ENCODE results near the gene ZKSCAN3.
"Not testable (repeated sequence)": the region's sequence is repeated elsewhere in the genome, so short reads cannot be mapped to it uniquely, and the experiment has no call there.

Gene ZKSCAN3

DNA sequence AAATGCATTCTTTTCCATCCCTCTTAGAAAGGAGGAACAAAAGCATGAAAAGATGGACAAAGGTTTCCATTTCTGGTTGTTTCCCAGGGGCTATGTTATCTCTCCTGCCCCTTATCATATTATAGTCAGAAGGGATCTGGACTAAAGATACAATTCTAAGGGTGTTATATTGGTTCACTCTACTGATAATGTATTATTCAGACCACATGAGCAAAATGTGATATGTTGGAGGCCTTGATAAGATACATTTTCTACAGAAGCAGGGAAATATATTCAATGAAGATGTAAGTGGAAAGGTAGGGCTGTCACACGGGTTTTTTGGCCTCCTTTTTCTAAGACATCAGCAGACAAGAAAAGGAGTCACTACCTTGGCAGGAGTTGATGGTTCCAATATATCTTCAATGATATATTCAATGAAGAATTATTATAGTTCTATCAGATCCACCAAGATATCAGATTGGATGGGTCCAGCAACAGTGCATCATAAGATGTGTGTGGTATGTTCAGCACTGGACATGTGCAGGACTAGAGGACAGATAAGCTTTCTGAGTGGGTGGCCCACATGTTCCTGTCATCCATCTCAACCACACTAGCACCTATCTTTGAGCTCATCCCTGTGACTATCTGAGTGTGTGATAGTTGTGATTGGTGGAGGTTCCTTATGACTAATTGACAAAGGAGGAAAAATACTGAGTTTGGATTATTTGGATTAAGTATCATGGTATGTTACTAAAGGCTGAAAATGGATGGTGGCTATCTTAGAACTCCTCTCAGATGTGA is 5.7 kb upstream of the ZKSCAN3 start:
- DNase-seq (ENCODE audit: low read depth in 2 of 2): no peak

GRCh38 chr6:28345201-28345600 is 4.5 kb upstream of the ZKSCAN3 start:
- no peak for DNase-seq (ENCODE audit: low read depth in 2 of 2)

GRCh38 chr6:28347119-28347518 is 2.6 kb upstream of the ZKSCAN3 start:
- no peak for DNase-seq (ENCODE audit: low read depth in 2 of 2)

DNA sequence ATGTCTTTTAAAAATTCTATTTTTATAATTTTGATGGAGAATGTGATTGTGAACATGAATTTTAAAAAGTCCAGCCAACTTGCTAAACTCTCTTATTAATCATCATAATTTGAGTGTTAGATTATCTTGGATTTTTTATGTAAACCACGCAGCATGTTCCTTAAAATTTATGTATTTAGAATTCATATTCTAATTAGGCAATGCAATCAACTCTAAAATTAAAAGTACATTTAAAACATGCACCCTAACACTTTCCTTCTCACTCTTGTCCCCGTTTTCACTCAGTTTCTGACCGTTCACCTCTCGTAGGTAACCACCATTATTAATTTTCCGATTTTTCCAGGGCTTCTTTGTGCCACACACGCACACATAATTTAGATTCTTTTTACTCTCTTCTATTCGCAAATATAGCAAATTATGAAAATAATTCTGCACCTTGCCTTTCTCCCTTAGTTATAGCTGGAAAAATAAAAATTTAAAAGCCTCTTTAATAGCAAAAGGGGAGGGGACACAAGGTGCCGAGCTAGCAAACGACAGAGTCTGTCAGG is 329 bp upstream of the ZKSCAN3 start:
- peak in 1 of 2 donors; percentile 78 for DNase-seq (ENCODE audit: low read depth in 2 of 2)

GRCh38 chr6:28351087-28351486 is 1.3 kb downstream of the ZKSCAN3 start:
- DNase-seq (ENCODE audit: low read depth in 2 of 2): no peak

DNA sequence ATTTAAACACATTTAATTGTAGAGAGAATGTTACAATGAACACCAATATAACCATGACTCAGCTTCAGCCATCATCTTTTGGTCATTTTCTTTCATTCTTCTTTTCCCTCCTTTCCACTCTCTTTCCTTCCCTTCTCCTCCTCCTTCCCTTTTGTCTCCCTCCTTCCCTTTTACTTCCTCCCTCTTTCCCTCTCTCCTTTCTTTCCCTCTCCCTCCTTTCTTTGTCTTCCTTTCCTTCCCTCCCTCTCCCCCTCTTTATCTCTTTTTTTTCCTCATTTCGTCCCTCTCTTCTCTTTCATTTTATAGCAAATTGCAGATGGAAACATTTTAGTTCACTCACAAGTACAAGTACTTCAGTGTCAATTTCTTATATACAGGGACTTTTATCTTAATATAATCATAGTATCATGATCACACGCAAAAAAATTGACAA is 1.8 kb downstream of the ZKSCAN3 start:
- DNase-seq (ENCODE audit: low read depth in 2 of 2): no peak

GRCh38 chr6:28353356-28353755 is 3.6 kb downstream of the ZKSCAN3 start:
- DNase-seq (ENCODE audit: low read depth in 2 of 2): no peak

DNA sequence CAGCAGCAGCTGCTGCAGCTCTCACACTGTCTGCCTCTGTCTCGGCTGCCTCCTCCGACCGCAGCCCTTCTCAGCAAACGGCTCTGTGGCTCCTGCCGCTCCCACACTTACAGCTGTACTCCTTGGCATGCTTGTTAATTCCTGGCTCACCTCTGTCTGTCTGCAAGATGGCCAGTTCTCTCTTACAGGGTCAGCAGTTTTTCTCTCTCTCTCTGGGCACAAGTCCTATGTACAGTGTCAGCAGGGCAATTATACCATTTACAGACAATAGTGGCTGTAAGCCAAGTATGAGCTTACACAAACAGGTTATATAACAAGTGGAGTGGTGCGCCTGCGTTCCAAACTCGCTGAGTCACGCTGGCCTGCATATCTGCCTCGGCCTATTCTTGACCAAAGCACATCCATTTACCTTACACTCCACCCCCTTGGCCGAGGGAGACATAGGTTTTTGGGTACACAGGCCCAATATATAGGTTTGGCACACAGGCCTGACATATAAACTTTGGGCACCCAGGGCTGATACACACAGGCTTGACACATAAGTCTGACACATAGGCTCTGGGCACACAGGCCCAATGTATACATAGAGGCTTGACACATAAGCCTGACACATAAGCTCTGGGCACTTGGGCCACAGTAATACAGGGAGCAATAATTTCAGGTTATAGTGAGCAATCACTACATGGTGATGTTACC is 4.4 kb downstream of the ZKSCAN3 start:
- no peak for DNase-seq (ENCODE audit: low read depth in 2 of 2)

GRCh38 chr6:28354688-28355554 is 5.2 kb downstream of the ZKSCAN3 start:
- no peak for DNase-seq (ENCODE audit: low read depth in 2 of 2)

GRCh38 chr6:28355743-28356665 is 6.3 kb downstream of the ZKSCAN3 start:
- peak; percentile 24 to 50 for DNase-seq (ENCODE audit: low read depth in 2 of 2)

DNA sequence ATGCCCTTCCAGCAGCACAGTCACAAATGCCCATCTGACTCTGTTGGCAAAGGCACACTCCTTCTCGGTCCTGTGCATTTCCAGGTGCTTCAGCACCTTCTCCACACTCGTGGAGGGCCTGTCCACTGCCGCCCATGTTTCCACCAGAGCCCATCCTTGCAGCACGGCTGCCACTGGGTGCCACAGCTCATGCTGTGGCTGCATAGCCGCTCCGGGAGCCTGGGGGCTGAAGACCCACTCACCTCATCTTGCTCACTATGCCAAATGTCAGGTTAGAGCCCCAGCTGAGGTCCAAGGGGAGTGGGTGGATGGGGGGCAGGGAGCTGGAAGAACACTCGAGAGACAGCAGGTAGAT is 6.9 kb downstream of the ZKSCAN3 start:
- no peak for DNase-seq (ENCODE audit: low read depth in 2 of 2)

GRCh38 chr6:28357036-28357435 is 7.3 kb downstream of the ZKSCAN3 start:
- DNase-seq (ENCODE audit: low read depth in 2 of 2): no peak

DNA sequence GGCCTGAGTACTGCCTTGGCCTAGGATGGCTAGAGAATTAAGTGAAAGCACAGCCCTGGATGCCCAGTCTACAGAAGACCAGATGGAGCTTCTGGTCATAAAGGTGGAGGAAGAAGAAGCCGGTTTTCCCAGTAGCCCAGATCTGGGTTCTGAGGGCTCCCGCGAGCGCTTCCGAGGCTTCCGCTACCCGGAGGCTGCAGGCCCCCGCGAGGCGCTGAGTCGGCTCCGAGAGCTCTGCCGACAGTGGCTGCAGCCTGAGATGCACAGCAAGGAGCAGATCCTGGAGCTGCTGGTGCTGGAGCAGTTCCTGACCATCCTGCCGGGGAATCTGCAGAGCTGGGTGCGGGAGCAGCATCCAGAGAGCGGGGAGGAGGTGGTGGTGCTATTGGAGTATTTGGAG is 9.8 kb downstream of the ZKSCAN3 start:
- not testable (repeated sequence) for DNase-seq (ENCODE audit: low read depth in 2 of 2)

GRCh38 chr6:28360961-28361360 is 11.2 kb downstream of the ZKSCAN3 start:
- no peak for DNase-seq (ENCODE audit: low read depth in 2 of 2)

GRCh38 chr6:28365590-28365989 is 15.8 kb downstream of the ZKSCAN3 start:
- not testable (repeated sequence) for DNase-seq (ENCODE audit: low read depth in 2 of 2)

- DNase-seq (ENCODE audit: low read depth in 2 of 2): no peak
Measured at GRCh38 chr6:28368522-28368921, 18.8 kb downstream of the ZKSCAN3 start.

GRCh38 chr6:28369463-28369862 is 19.7 kb downstream of the ZKSCAN3 start:
- no peak for DNase-seq (ENCODE audit: low read depth in 2 of 2)

DNA sequence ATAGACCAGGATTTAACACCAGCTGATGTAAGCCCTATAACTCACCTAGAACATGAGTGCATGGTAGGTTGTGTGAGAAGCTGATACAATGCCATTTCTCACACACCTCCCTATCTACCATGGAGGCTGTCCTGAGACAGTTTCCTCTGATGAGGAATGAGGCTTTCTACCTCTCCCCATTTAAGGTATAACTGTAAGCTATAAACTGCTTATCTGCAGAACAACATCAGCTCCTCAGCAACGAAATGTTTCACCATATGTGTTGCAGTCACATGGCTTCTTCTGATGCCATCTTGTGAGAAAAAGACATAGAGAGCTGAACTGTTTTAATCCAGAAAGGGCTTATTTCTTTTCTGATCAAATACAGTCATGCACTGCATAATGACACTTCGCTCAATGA is 20.7 kb downstream of the ZKSCAN3 start:
- no peak for DNase-seq (ENCODE audit: low read depth in 2 of 2)

DNA sequence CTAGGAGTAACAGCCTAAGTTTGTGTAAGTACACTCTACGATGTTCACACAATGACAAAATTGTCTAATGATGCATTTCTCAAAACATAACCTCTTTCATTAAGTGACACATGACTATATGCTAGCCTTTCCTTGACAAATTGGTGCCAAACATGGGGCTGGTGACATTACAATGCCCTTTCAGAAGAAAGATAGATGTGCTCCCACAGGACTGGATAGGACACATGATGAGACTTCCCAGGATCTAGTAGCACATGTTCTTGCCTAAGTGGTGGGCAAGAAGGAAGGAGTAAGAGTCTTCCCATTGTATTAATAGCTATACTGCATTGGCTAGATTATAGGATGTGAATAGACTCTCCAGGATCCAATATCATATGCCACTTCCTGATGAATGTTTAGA is 21.5 kb downstream of the ZKSCAN3 start:
- DNase-seq (ENCODE audit: low read depth in 2 of 2): no peak

- no peak for DNase-seq (ENCODE audit: low read depth in 2 of 2)
Measured at GRCh38 chr6:28371706-28372451, 22.1 kb downstream of the ZKSCAN3 start.
